ENCODE measurements around the gene COL6A3.

Gene COL6A3

GRCh38 chr2:237298151-237299118, 115.5 kb downstream of the COL6A3 start:
- Histone ChIP-seq H3K4me1 (ENCODE audit: insufficient read depth, low read length) (peaks cover 70% of the 10 kb centered on the region), H3K9ac (ENCODE audit: low read length) (no peak overlapping the region), H3K27ac (ENCODE audit: low read depth, low read length) (peak overlapping the region; percentile 85), H3K4me3 (ENCODE audit: low read depth in 1 of 2, low read length in 2 of 2) (no peak overlapping the region), H3K27me3 (ENCODE audit: control insufficient read depth in 1 of 2, insufficient read depth in 2 of 2, low read length in 2 of 2) (no peaks in the 10 kb centered on the region), H3K36me3 (ENCODE audit: insufficient read depth, low read length) (no peaks in the 10 kb centered on the region), H3K9me3 (ENCODE audit: low read length) (no peaks in the 10 kb centered on the region)

- Histone ChIP-seq H3K27me3 (ENCODE audit: control insufficient read depth in 1 of 2, insufficient read depth in 2 of 2, low read length in 2 of 2) (no peaks in the 10 kb centered on the region), H3K4me1 (ENCODE audit: insufficient read depth, low read length) (peaks cover 70% of the 10 kb centered on the region), H3K27ac (ENCODE audit: low read depth, low read length) (peak overlapping the region; percentile 85), H3K36me3 (ENCODE audit: insufficient read depth, low read length) (no peaks in the 10 kb centered on the region), H3K9ac (ENCODE audit: low read length) (peak overlapping the region; percentile 10), H3K9me3 (ENCODE audit: low read length) (no peaks in the 10 kb centered on the region), H3K4me3 (ENCODE audit: low read depth in 1 of 2, low read length in 2 of 2) (no peak overlapping the region)
These were observed 116.4 kb downstream of the COL6A3 start for GRCh38 chr2:237297421-237298150.

DNA sequence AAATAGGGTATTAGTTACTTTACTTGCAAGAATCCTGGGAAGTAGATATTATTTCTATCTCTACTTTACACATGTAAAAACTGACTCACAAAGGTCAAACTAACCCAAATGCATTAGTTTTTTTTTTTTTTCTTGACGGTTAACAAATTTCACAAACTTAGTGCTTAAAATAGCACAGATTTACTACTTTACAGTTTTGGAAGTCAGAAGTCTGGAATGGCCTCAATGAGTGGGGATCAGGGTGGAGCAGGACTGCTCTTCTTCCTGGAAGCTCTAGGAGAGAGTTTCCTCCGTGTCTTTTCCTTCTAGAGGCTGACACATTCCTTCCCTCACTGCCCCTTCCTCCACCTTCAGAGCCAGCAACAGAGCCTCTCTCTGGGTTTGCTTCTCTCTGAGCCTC, 117.2 kb downstream of the COL6A3 start:
- H3K9me3 ChIP-seq (ENCODE audit: low read length): no peaks in the 10 kb centered on the region
- H3K27me3 ChIP-seq (ENCODE audit: control insufficient read depth in 1 of 2, insufficient read depth in 2 of 2, low read length in 2 of 2): no peaks in the 10 kb centered on the region
- H3K9ac ChIP-seq (ENCODE audit: low read length): peak overlapping the region; percentile 10
- H3K4me1 ChIP-seq (ENCODE audit: insufficient read depth, low read length): peaks cover 75% of the 10 kb centered on the region
- H3K36me3 ChIP-seq (ENCODE audit: insufficient read depth, low read length): no peaks in the 10 kb centered on the region
- no peak overlapping the region for H3K4me3 ChIP-seq (ENCODE audit: low read depth in 1 of 2, low read length in 2 of 2)
- H3K27ac ChIP-seq (ENCODE audit: low read depth, low read length): peak overlapping the region; percentile 85

- no peaks in the 10 kb centered on the region for H3K36me3 ChIP-seq (ENCODE audit: insufficient read depth, low read length)
- no peaks in the 10 kb centered on the region for H3K27me3 ChIP-seq (ENCODE audit: control insufficient read depth in 1 of 2, insufficient read depth in 2 of 2, low read length in 2 of 2)
- H3K27ac ChIP-seq (ENCODE audit: low read depth, low read length): peak overlapping the region; percentile 50
- no peak overlapping the region for H3K9ac ChIP-seq (ENCODE audit: low read length)
- no peaks in the 10 kb centered on the region for H3K9me3 ChIP-seq (ENCODE audit: low read length)
- no peak overlapping the region for H3K4me3 ChIP-seq (ENCODE audit: low read depth in 1 of 2, low read length in 2 of 2)
- H3K4me1 ChIP-seq (ENCODE audit: insufficient read depth, low read length): peaks cover 83% of the 10 kb centered on the region
These were observed 118.0 kb downstream of the COL6A3 start for GRCh38 chr2:237295889-237296480.

- H3K9me3 ChIP-seq (ENCODE audit: low read length): no peaks in the 10 kb centered on the region
- no peaks in the 10 kb centered on the region for H3K27me3 ChIP-seq (ENCODE audit: control insufficient read depth in 1 of 2, insufficient read depth in 2 of 2, low read length in 2 of 2)
- H3K27ac ChIP-seq (ENCODE audit: low read depth, low read length): peak overlapping the region; percentile 40
- H3K9ac ChIP-seq (ENCODE audit: low read length): no peak overlapping the region
- H3K4me1 ChIP-seq (ENCODE audit: insufficient read depth, low read length): peaks cover 84% of the 10 kb centered on the region
- no peaks in the 10 kb centered on the region for H3K36me3 ChIP-seq (ENCODE audit: insufficient read depth, low read length)
- H3K4me3 ChIP-seq (ENCODE audit: low read depth in 1 of 2, low read length in 2 of 2): no peak overlapping the region
These were observed 119.5 kb downstream of the COL6A3 start for GRCh38 chr2:237294460-237294859.

DNA sequence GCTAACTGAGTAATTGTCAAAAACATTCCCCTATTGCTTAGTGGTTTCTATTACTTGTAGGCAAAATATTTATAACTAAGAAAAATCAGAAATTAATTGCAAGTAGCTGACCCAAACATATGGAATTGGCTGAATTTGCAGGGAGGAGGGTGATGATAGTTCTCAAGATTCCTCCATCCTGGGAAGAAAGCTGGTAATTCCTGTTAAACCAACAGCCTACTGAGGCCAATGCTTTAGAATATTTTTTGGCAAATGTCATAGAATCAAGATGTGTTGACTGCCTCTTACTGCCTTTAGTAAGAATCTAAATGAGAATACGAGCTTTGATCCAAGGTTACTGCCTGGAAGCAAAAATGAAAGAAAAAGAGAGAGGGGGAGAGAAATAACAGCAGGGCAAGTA, 120.0 kb downstream of the COL6A3 start:
- Histone ChIP-seq H3K27ac (ENCODE audit: low read depth, low read length) (peak overlapping the region; percentile 40), H3K4me1 (ENCODE audit: insufficient read depth, low read length) (peaks cover 84% of the 10 kb centered on the region), H3K9ac (ENCODE audit: low read length) (no peak overlapping the region), H3K9me3 (ENCODE audit: low read length) (no peaks in the 10 kb centered on the region), H3K36me3 (ENCODE audit: insufficient read depth, low read length) (no peaks in the 10 kb centered on the region), H3K4me3 (ENCODE audit: low read depth in 1 of 2, low read length in 2 of 2) (no peak overlapping the region), H3K27me3 (ENCODE audit: control insufficient read depth in 1 of 2, insufficient read depth in 2 of 2, low read length in 2 of 2) (no peaks in the 10 kb centered on the region)

GRCh38 chr2:237291138-237291792, 122.7 kb downstream of the COL6A3 start:
- H3K27ac ChIP-seq (ENCODE audit: low read depth, low read length): peak overlapping the region; percentile 94
- no peaks in the 10 kb centered on the region for H3K9me3 ChIP-seq (ENCODE audit: low read length)
- H3K9ac ChIP-seq (ENCODE audit: low read length): peak overlapping the region; percentile 23
- no peaks in the 10 kb centered on the region for H3K36me3 ChIP-seq (ENCODE audit: insufficient read depth, low read length)
- peaks cover 60% of the 10 kb centered on the region for H3K4me1 ChIP-seq (ENCODE audit: insufficient read depth, low read length)
- H3K27me3 ChIP-seq (ENCODE audit: control insufficient read depth in 1 of 2, insufficient read depth in 2 of 2, low read length in 2 of 2): no peaks in the 10 kb centered on the region
- peak overlapping the region in 1 of 2 donors; percentile 18 for H3K4me3 ChIP-seq (ENCODE audit: low read depth in 1 of 2, low read length in 2 of 2)

DNA sequence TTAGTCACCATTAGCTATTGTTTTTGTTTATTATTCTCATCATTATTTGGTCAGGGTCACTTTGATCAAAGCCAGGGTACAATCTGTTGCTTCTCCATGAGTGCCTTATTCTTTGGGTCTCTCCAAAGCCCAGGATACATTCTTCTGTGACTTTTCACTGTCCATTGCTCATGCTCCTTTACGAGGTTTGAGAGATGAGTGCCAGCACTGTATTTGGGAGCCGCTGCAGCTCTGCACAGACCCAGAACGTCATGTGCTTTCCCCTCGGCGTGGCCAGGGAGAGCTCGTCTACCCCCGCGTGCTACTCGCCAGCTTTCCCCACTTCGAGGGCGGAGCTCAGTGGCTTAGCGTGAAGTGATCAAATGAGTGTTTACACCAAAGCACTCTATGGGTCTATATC, 123.7 kb downstream of the COL6A3 start:
- H3K4me1 ChIP-seq (ENCODE audit: insufficient read depth, low read length): peaks cover 50% of the 10 kb centered on the region
- H3K9me3 ChIP-seq (ENCODE audit: low read length): no peaks in the 10 kb centered on the region
- peak overlapping the region; percentile 94 for H3K27ac ChIP-seq (ENCODE audit: low read depth, low read length)
- H3K27me3 ChIP-seq (ENCODE audit: control insufficient read depth in 1 of 2, insufficient read depth in 2 of 2, low read length in 2 of 2): no peaks in the 10 kb centered on the region
- H3K36me3 ChIP-seq (ENCODE audit: insufficient read depth, low read length): no peaks in the 10 kb centered on the region
- H3K9ac ChIP-seq (ENCODE audit: low read length): peak overlapping the region; percentile 23
- H3K4me3 ChIP-seq (ENCODE audit: low read depth in 1 of 2, low read length in 2 of 2): no peak overlapping the region

- Histone ChIP-seq H3K27me3 (ENCODE audit: control insufficient read depth in 1 of 2, insufficient read depth in 2 of 2, low read length in 2 of 2) (no peaks in the 10 kb centered on the region), H3K36me3 (ENCODE audit: insufficient read depth, low read length) (no peaks in the 10 kb centered on the region), H3K4me1 (ENCODE audit: insufficient read depth, low read length) (peaks cover 41% of the 10 kb centered on the region), H3K4me3 (ENCODE audit: low read depth in 1 of 2, low read length in 2 of 2) (no peak overlapping the region), H3K9me3 (ENCODE audit: low read length) (no peaks in the 10 kb centered on the region), H3K9ac (ENCODE audit: low read length) (no peak overlapping the region), H3K27ac (ENCODE audit: low read depth, low read length) (peak overlapping the region; percentile 84)
These were observed 124.8 kb downstream of the COL6A3 start for GRCh38 chr2:237289139-237289538.

DNA sequence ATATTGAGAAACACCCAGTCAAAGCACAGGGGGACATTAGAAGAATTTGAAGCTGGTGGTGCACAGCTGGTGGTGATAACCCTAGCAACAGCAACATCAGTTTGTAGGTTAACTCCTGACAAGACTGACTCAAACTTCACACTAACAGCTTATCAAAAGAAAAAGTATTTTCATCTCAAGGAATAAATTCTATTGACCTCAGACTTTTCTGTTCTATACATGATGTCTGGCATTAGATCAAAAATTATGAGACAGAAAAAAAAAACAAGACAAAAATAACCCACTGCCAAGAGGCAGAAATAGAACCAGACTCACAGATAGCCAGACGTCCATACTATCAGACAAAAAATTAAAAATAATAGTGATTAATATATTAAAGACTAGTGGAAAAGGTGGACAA, 126.1 kb downstream of the COL6A3 start:
- no peaks in the 10 kb centered on the region for H3K27me3 ChIP-seq (ENCODE audit: control insufficient read depth in 1 of 2, insufficient read depth in 2 of 2, low read length in 2 of 2)
- no peaks in the 10 kb centered on the region for H3K9me3 ChIP-seq (ENCODE audit: low read length)
- H3K36me3 ChIP-seq (ENCODE audit: insufficient read depth, low read length): no peaks in the 10 kb centered on the region

More for the DNA sequence above, 126.1 kb downstream of the COL6A3 start:
- no peak overlapping the region for H3K27ac ChIP-seq (ENCODE audit: low read depth, low read length)
- no peak overlapping the region for H3K4me3 ChIP-seq (ENCODE audit: low read depth in 1 of 2, low read length in 2 of 2)
- H3K4me1 ChIP-seq (ENCODE audit: insufficient read depth, low read length): peaks cover 41% of the 10 kb centered on the region
- no peak overlapping the region for H3K9ac ChIP-seq (ENCODE audit: low read length)

Measured in muscle layer of colon (tissue), 2 donors.